ENCODE results near the gene SORBS1.

SORBS1 gene

DNA sequence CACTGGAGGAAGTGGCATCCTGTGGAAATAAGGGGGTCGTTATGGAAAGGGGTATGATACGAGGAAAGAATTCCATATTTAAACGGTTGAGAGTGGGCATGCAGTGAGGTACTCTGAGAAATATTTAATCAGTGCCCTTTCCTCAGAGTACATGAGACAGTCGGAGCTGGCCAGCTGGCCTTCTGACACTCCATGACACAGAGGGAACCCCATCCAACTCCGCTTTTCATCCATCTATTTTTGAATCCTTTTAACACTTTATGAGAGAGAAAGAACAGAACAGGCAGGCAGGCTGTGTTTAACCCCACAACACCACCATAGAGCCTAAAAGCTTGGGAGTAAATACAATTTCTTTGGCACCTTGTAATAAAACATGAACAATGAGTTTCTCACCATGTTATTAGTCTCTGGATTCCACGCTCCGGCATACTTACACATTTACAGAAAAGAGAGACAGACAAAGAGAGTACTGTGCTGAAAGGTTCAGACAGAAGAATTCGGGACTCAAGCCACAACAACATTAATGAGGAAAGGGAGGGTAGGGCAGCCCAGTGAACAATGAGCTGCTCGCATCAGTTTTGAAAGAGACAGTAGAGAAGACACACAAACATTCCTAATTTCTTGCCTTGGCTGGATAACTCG lies 146.2 kb downstream of the SORBS1 start:
- Histone ChIP-seq H3K4me3 (ENCODE audit: insufficient read depth, low read length, poor library complexity, severe bottlenecking) (no peak overlapping the region), H2AFZ (ENCODE audit: low read depth, low read length, severe bottlenecking) (no peak overlapping the region)

GRCh38 chr10:95414016-95414830 lies 146.9 kb downstream of the SORBS1 start:
- Histone ChIP-seq H3K9me2 (replicated peaks; ENCODE audit: insufficient read depth, low read length) (no peaks in the 10 kb centered on the region), H3K79me2 (ENCODE audit: insufficient read depth, low read length) (no peaks in the 10 kb centered on the region), H3F3A (ENCODE audit: insufficient read depth) (no peaks in the 10 kb centered on the region), H2AFZ (ENCODE audit: low read depth, low read length, severe bottlenecking) (no peak overlapping the region), H3K36me3 (ENCODE audit: low read length) (no peaks in the 10 kb centered on the region), H3K4me2 (ENCODE audit: low read depth, low read length, poor library complexity, severe bottlenecking) (no peak overlapping the region), H3K27ac (ENCODE audit: low read depth, low read length) (no peak overlapping the region), H3K9ac (ENCODE audit: low read length) (no peak overlapping the region), H4K20me1 (ENCODE audit: low read depth, low read length) (no peaks in the 10 kb centered on the region), H3K27me3 (ENCODE audit: low read length) (no peaks in the 10 kb centered on the region), H3K4me3 (ENCODE audit: insufficient read depth, low read length, poor library complexity, severe bottlenecking) (no peak overlapping the region), H3K9me3 (ENCODE audit: insufficient read depth, low read length) (no peaks in the 10 kb centered on the region)
- TF ChIP-seq, protein P1, sequence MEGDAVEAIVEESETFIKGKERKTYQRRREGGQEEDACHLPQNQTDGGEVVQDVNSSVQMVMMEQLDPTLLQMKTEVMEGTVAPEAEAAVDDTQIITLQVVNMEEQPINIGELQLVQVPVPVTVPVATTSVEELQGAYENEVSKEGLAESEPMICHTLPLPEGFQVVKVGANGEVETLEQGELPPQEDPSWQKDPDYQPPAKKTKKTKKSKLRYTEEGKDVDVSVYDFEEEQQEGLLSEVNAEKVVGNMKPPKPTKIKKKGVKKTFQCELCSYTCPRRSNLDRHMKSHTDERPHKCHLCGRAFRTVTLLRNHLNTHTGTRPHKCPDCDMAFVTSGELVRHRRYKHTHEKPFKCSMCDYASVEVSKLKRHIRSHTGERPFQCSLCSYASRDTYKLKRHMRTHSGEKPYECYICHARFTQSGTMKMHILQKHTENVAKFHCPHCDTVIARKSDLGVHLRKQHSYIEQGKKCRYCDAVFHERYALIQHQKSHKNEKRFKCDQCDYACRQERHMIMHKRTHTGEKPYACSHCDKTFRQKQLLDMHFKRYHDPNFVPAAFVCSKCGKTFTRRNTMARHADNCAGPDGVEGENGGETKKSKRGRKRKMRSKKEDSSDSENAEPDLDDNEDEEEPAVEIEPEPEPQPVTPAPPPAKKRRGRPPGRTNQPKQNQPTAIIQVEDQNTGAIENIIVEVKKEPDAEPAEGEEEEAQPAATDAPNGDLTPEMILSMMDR (IDR thresholded peaks at IDR 0.05; ENCODE audit: insufficient read depth, low read length, poor library complexity, severe bottlenecking): no peak
- no peak for TF ChIP-seq EZH2phosphoT487 (conservative IDR thresholded peaks at IDR 0.05; ENCODE audit: low read length)

More for the DNA sequence above, 146.2 kb downstream of the SORBS1 start:
- no peaks in the 10 kb centered on the region for H4K20me1 ChIP-seq (ENCODE audit: low read depth, low read length)
- H3F3A ChIP-seq (ENCODE audit: insufficient read depth): no peaks in the 10 kb centered on the region
- H3K9me3 ChIP-seq (ENCODE audit: insufficient read depth, low read length): no peaks in the 10 kb centered on the region
- TF ChIP-seq EZH2phosphoT487 (conservative IDR thresholded peaks at IDR 0.05; ENCODE audit: low read length): no peak
- TF ChIP-seq, protein P1 (IDR thresholded peaks at IDR 0.05; ENCODE audit: insufficient read depth, low read length, poor library complexity, severe bottlenecking): no peak
- no peaks in the 10 kb centered on the region for H3K36me3 ChIP-seq (ENCODE audit: low read length)
- H3K9me2 ChIP-seq (replicated peaks; ENCODE audit: insufficient read depth, low read length): no peaks in the 10 kb centered on the region
- H3K27me3 ChIP-seq (ENCODE audit: low read length): no peaks in the 10 kb centered on the region
- no peak overlapping the region for H3K9ac ChIP-seq (ENCODE audit: low read length)
- H3K27ac ChIP-seq (ENCODE audit: low read depth, low read length): no peak overlapping the region
- no peaks in the 10 kb centered on the region for H3K79me2 ChIP-seq (ENCODE audit: insufficient read depth, low read length)
- no peak overlapping the region for H3K4me2 ChIP-seq (ENCODE audit: low read depth, low read length, poor library complexity, severe bottlenecking)

DNA sequence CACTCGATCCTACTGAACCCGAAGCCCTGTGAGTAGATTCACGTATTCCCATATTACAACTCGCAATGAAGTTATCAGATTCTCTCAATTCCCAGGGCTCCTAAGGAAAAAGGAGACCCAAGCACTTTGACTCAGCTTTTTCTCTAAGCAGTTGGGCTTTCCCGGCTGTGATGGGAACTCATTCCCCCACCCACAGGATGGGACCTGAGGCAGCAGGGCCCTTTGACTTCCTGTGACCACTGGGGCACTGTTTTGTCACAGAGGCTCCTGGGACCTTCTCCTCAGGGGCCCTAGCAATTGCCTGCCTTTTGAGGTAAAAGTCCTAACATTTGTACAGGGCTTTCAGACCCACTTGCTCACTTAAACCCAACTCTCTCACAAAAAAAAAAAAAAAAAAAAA lies 147.6 kb downstream of the SORBS1 start:
- Histone ChIP-seq H3K27ac (ENCODE audit: low read depth, low read length) (no peak overlapping the region), H4K20me1 (ENCODE audit: low read depth, low read length) (no peaks in the 10 kb centered on the region), H3K9ac (ENCODE audit: low read length) (no peak overlapping the region), H3K27me3 (ENCODE audit: low read length) (no peaks in the 10 kb centered on the region), H3K4me3 (ENCODE audit: insufficient read depth, low read length, poor library complexity, severe bottlenecking) (no peak overlapping the region), H3K79me2 (ENCODE audit: insufficient read depth, low read length) (no peaks in the 10 kb centered on the region), H2AFZ (ENCODE audit: low read depth, low read length, severe bottlenecking) (no peak overlapping the region), H3K36me3 (ENCODE audit: low read length) (no peaks in the 10 kb centered on the region), H3F3A (ENCODE audit: insufficient read depth) (no peaks in the 10 kb centered on the region), H3K9me2 (replicated peaks; ENCODE audit: insufficient read depth, low read length) (no peaks in the 10 kb centered on the region), H3K9me3 (ENCODE audit: insufficient read depth, low read length) (no peaks in the 10 kb centered on the region), H3K4me2 (ENCODE audit: low read depth, low read length, poor library complexity, severe bottlenecking) (no peak overlapping the region)
- TF ChIP-seq, protein P1 (IDR thresholded peaks at IDR 0.05; ENCODE audit: insufficient read depth, low read length, poor library complexity, severe bottlenecking): no peak
- TF ChIP-seq EZH2phosphoT487 (conservative IDR thresholded peaks at IDR 0.05; ENCODE audit: low read length): no peak

Data from SU-DHL-6 (cell line).